Fibroblast of lung (primary cell): ENCODE data around the gene HMCN2. TPM values are rescaled to one million over a fixed set of nuclear protein-coding genes. Genes with fewer than 3 reads are reported as not detected.

Experiments used
- DNase-seq, 2 donors: peaks; one replicate each; pipeline versions ENCODE4 v3.0.0 to v3.0.0-alpha.2; 2010; ENCODE audit warnings: low read depth in 2 of 2
- H2AFZ ChIP-seq: 2 replicates; pipeline ENCODE4 v1.5.1; 2012; ENCODE audit warnings: low read length, control low read depth, inconsistent platforms
- H3K27ac ChIP-seq: 2 replicates; pipeline ENCODE4 v1.5.1; 2011; ENCODE audit warnings: low read length, control low read depth; ENCODE audit not compliant: insufficient read depth
- H3K27me3 ChIP-seq: 2 replicates; pipeline ENCODE4 v1.5.1; 2011; ENCODE audit warnings: mild to moderate bottlenecking, low read length; ENCODE audit not compliant: control insufficient read depth, insufficient read depth
- H3K36me3 ChIP-seq: 2 replicates; pipeline ENCODE4 v1.5.1; 2011; ENCODE audit warnings: low read length; ENCODE audit not compliant: control insufficient read depth, insufficient read depth
- H3K4me1 ChIP-seq: 2 replicates; pipeline ENCODE4 v1.5.1; 2011; ENCODE audit warnings: low read length; ENCODE audit not compliant: control insufficient read depth, insufficient read depth; ENCODE audit errors: extremely low read depth
- H3K4me2 ChIP-seq: 2 replicates; pipeline ENCODE4 v1.5.1; 2011; ENCODE audit warnings: low read length, control low read depth; ENCODE audit not compliant: insufficient read depth; ENCODE audit errors: extremely low read depth
- H3K4me3 ChIP-seq, 4 experiments: fragments of 200-600 bp in 1 of 4; sonication (generic) in 1 of 4; replicated peaks in 1 of 4; 2 replicates each; pipeline ENCODE4 v1.5.1; 2011 to 2016; ENCODE audit warnings: low read length in 4 of 4, low read depth in 3 of 4, mild to moderate bottlenecking in 3 of 4, control low read depth in 2 of 4, inconsistent platforms in 1 of 4, mixed read lengths in 1 of 4; ENCODE audit not compliant: insufficient read depth in 1 of 4; ENCODE audit errors: control extremely low read depth in 1 of 4
- H3K79me2 ChIP-seq: 2 replicates; pipeline ENCODE4 v1.5.1; 2012; ENCODE audit warnings: mild to moderate bottlenecking, low read length, inconsistent platforms; ENCODE audit not compliant: control insufficient read depth, insufficient read depth
- H3K9ac ChIP-seq: 2 replicates; pipeline ENCODE4 v1.5.1; 2011; ENCODE audit warnings: mild to moderate bottlenecking, low read length, control low read depth; ENCODE audit not compliant: insufficient read depth
- H3K9me3 ChIP-seq: 2 replicates; pipeline ENCODE4 v1.5.1; 2012; ENCODE audit warnings: low read depth, low read length; ENCODE audit not compliant: control insufficient read depth, insufficient read depth
- H4K20me1 ChIP-seq: 2 replicates; pipeline ENCODE4 v1.5.1; 2011; ENCODE audit warnings: low read length; ENCODE audit not compliant: control insufficient read depth, insufficient read depth; ENCODE audit errors: extremely low read depth
- CTCF ChIP-seq, 2 donors: IDR thresholded peaks in 1 of 2; conservative IDR thresholded peaks in 1 of 2; 1 replicate in 1 of 2; 2 replicates in 1 of 2; pipeline ENCODE4 v1.5.1; 2011 to 2012; ENCODE audit warnings: low read length in 2 of 2, control low read depth in 1 of 2, inconsistent platforms in 1 of 2, low read depth in 1 of 2, mild to moderate bottlenecking in 1 of 2
- EZH2 ChIP-seq: IDR thresholded peaks from 2 replicates; pipeline ENCODE4 v1.5.1; 2012; ENCODE audit warnings: low read length, control low read depth, mild to moderate bottlenecking; ENCODE audit errors: missing control alignments
- polyA plus RNA-seq, 2 donors: library from polyadenylated mRNA; depleted of rRNA in 1 of 2; stranded (reverse) in 1 of 2; unstranded in 1 of 2; fragments of >200 nt; gene quantifications; 2 replicates each; pipeline ENCODE4 v1.2.1, GENCODE V29; 2011 to 2012; ENCODE audit warnings: missing spikeins in 1 of 2
- total RNA-seq: library from RNA; depleted of rRNA; stranded (reverse); fragments of >200 nt; gene quantifications from 2 replicates; pipeline ENCODE4 v1.2.1, GENCODE V29; 2014

HMCN2 gene
- total and polyA plus RNA-seq, 2 donors (not counting 1 experiment from before 2014, with no cell fraction given): under 0.01 TPM; not detected in 1

- Histone ChIP-seq H3K27ac (no peak overlapping the region), H2AFZ (no peak overlapping the region), H3K79me2 (no peaks in the 10 kb centered on the region), H3K4me3 (no peak overlapping the region), H3K36me3 (peaks cover 2% of the 10 kb centered on the region), H3K9ac (no peak overlapping the region), H3K9me3 (no peaks in the 10 kb centered on the region), H4K20me1 (no peaks in the 10 kb centered on the region), H3K4me1 (peaks cover 7% of the 10 kb centered on the region), H3K4me2 (no peak overlapping the region), H3K27me3 (no peaks in the 10 kb centered on the region)
- TF ChIP-seq CTCF (conservative IDR thresholded peaks at IDR 0.05 in 1 of 2, IDR thresholded peaks at IDR 0.05 in 1 of 2; ENCODE audit: low read depth in 1 of 2, low read length in 2 of 2) (no peak), EZH2 (no peak)
- no peak for DNase-seq
Measured at GRCh38 chr9:130239363-130239695, 26.2 kb upstream of the HMCN2 start.

GRCh38 chr9:130239741-130240241 is 25.8 kb upstream of the HMCN2 start:
- no peaks in the 10 kb centered on the region for H3K9me3 ChIP-seq
- peaks cover 2% of the 10 kb centered on the region for H3K36me3 ChIP-seq
- DNase-seq: peak; percentile 14 to 26
- H4K20me1 ChIP-seq: no peaks in the 10 kb centered on the region
- no peaks in the 10 kb centered on the region for H3K79me2 ChIP-seq
- peaks cover 4% of the 10 kb centered on the region for H3K4me1 ChIP-seq
- no peak overlapping the region for H2AFZ ChIP-seq
- TF ChIP-seq CTCF (conservative IDR thresholded peaks at IDR 0.05 in 1 of 2, IDR thresholded peaks at IDR 0.05 in 1 of 2; ENCODE audit: low read depth in 1 of 2, low read length in 2 of 2): no peak
- H3K27me3 ChIP-seq: no peaks in the 10 kb centered on the region
- no peak overlapping the region for H3K4me2 ChIP-seq
- H3K4me3 ChIP-seq: no peak overlapping the region
- H3K9ac ChIP-seq: no peak overlapping the region
- no peak overlapping the region for H3K27ac ChIP-seq

GRCh38 chr9:130240410-130241197 is 25.0 kb upstream of the HMCN2 start:
- TF ChIP-seq CTCF (conservative IDR thresholded peaks at IDR 0.05 in 1 of 2, IDR thresholded peaks at IDR 0.05 in 1 of 2; ENCODE audit: low read depth in 1 of 2, low read length in 2 of 2): no peak
- TF ChIP-seq EZH2: no peak
- Histone ChIP-seq H3K9me3 (no peaks in the 10 kb centered on the region), H3K4me1 (peaks cover 4% of the 10 kb centered on the region), H2AFZ (peak overlapping the region; percentile 23), H3K4me3 (no peak overlapping the region), H3K9ac (no peak overlapping the region), H3K79me2 (no peaks in the 10 kb centered on the region), H3K27me3 (no peaks in the 10 kb centered on the region), H3K36me3 (no peaks in the 10 kb centered on the region), H3K4me2 (no peak overlapping the region), H3K27ac (no peak overlapping the region), H4K20me1 (no peaks in the 10 kb centered on the region)
- peak; percentile 71 to 72 for DNase-seq
